HCT116 (cell line): Measurements from ENCODE around the gene APIP. TPM values are rescaled to one million over a fixed set of nuclear protein-coding genes. Genes with fewer than 3 reads are reported as not detected.

ENCODE experiments used
- ATAC-seq: fragments of 200-7000 bp; cut with Tn5 transposase; 2 replicates; pipeline ENCODE4 v1.9.1; 2020; ENCODE audit warnings: mild to moderate bottlenecking, moderate library complexity
- BruUV-seq: library from RNA; stranded (reverse); fragments of 400-500 nt; replicated peaks from 2 replicates; lab custom pipeline; 2021; lab: Mats Ljungman, UMichigan
- CTCF ChIA-PET: fragments of 300-600 bp; sonication (Branson Sonifier 250); formaldehyde crosslinking; loops from one replicate; lab custom pipeline; 2021; ENCODE audit warnings: antibody characterized with exemption; lab: Charles Lee
- POLR2A ChIA-PET: fragments of 300-600, 350-600 bp; sonication (Branson Sonifier 250); formaldehyde crosslinking; loops from one replicate; lab custom pipeline; 2021; ENCODE audit warnings: antibody characterized with exemption; lab: Charles Lee
- RAD21 ChIA-PET, 2 experiments: fragments of 300-600 bp; sonication (Branson Sonifier 250); formaldehyde crosslinking; loops; one replicate each; lab custom pipeline; 2023; ENCODE audit warnings: low total read pairs in 2 of 2; ENCODE audit not compliant: uncharacterized antibody in 2 of 2, unreplicated experiment in 2 of 2, low non-redundant PET in 1 of 2; lab: Charles Lee
- DNase-seq: peaks from one replicate; pipeline ENCODE4 v3.0.0-alpha.2; 2010; ENCODE audit warnings: low read depth, low spot score
- H2AFZ ChIP-seq: fragments of 200-600 bp; shearing (Covaris generic), sonication (generic); 2 replicates; pipeline ENCODE4 v1.6.1; 2017; ENCODE audit warnings: low read depth, mixed run types, mixed read lengths, antibody characterized with exemption, low read length; ENCODE audit not compliant: poor library complexity, severe bottlenecking
- H3K27ac ChIP-seq: 2 replicates; pipeline ENCODE4 v1.5.1; 2012; ENCODE audit warnings: low read depth, low read length
- H3K27me3 ChIP-seq: fragments of 200-600 bp; sonication (generic); 2 replicates; pipeline ENCODE4 v1.6.1; 2016; ENCODE audit warnings: mixed run types, low read length, mixed read lengths; ENCODE audit not compliant: insufficient read depth
- H3K36me3 ChIP-seq, 2 experiments: fragments of 200-500 bp in 1 of 2; fragments of 200-600 bp in 1 of 2; sonication (Bioruptor generic) in 1 of 2; sonication (generic) in 1 of 2; 2 replicates each; pipeline versions ENCODE4 v1.5.1 to v1.6.1; 2014 to 2016; ENCODE audit warnings: low read length in 2 of 2, inconsistent platforms in 1 of 2, mixed read lengths in 1 of 2, mixed run types in 1 of 2; ENCODE audit not compliant: insufficient read depth in 2 of 2, control insufficient read depth in 1 of 2
- H3K4me1 ChIP-seq, 2 experiments: fragments of 200-600 bp in 1 of 2; sonication (generic) in 1 of 2; 2 replicates each; pipeline versions ENCODE4 v1.5.1 to v1.6.1; 2012 to 2017; ENCODE audit warnings: low read length in 2 of 2, inconsistent platforms in 1 of 2, mild to moderate bottlenecking in 1 of 2, mixed read lengths in 1 of 2, mixed run types in 1 of 2, moderate library complexity in 1 of 2; ENCODE audit not compliant: insufficient read depth in 2 of 2, control insufficient read depth in 1 of 2
- H3K4me2 ChIP-seq: fragments of 200-600 bp; sonication (generic); 2 replicates; pipeline ENCODE4 v1.6.1; 2017; ENCODE audit warnings: mixed run types, low read length, mixed read lengths
- H3K4me3 ChIP-seq, 2 experiments: fragments of 200-600 bp in 1 of 2; sonication (generic) in 1 of 2; replicated peaks in 1 of 2; 2 replicates each; pipeline ENCODE4 v1.5.1; 2011 to 2016; ENCODE audit warnings: low read length in 2 of 2, control low read depth in 1 of 2, low read depth in 1 of 2, mild to moderate bottlenecking in 1 of 2, mixed read lengths in 1 of 2, mixed run types in 1 of 2
- H3K79me2 ChIP-seq: fragments of 200-600 bp; sonication (generic); 2 replicates; pipeline ENCODE4 v1.6.1; 2017; ENCODE audit warnings: mild to moderate bottlenecking, mixed run types, low read length, moderate library complexity, mixed read lengths; ENCODE audit not compliant: insufficient read depth
- H3K9ac ChIP-seq: fragments of 200-600 bp; sonication (generic); 2 replicates; pipeline ENCODE4 v1.6.1; 2016; ENCODE audit warnings: low read length, mixed read lengths
- H3K9me2 ChIP-seq: fragments of 200-600 bp; sonication (generic), shearing (Covaris generic); 2 replicates; pipeline ENCODE4 v1.6.1; 2017; ENCODE audit warnings: mixed run types, mild to moderate bottlenecking, moderate library complexity; ENCODE audit not compliant: insufficient read depth
- H3K9me3 ChIP-seq, 2 experiments: fragments of 200-500 bp in 1 of 2; fragments of 200-600 bp in 1 of 2; sonication (Bioruptor generic) in 1 of 2; sonication (generic) in 1 of 2; 2 replicates each; pipeline ENCODE4 v1.6.1; 2014 to 2017; ENCODE audit warnings: low read length in 2 of 2, mixed read lengths in 2 of 2, inconsistent platforms in 1 of 2, low read depth in 1 of 2, mild to moderate bottlenecking in 1 of 2, mixed run types in 1 of 2, moderate library complexity in 1 of 2; ENCODE audit not compliant: control insufficient read depth in 1 of 2, insufficient read depth in 1 of 2
- H4K20me1 ChIP-seq: fragments of 200-600 bp; sonication (generic), shearing (Covaris generic); 2 replicates; pipeline ENCODE4 v1.6.1; 2017; ENCODE audit warnings: mixed run types, mild to moderate bottlenecking, moderate library complexity; ENCODE audit not compliant: insufficient read depth
- CBX3 ChIP-seq: IDR thresholded peaks from 2 replicates; pipeline ENCODE4 v1.6.1; 2012; ENCODE audit warnings: low read depth
- CEBPB ChIP-seq: IDR thresholded peaks from 2 replicates; pipeline ENCODE4 v1.6.1; 2012; ENCODE audit warnings: low read depth
- EGR1 ChIP-seq: IDR thresholded peaks from 2 replicates; pipeline ENCODE4 v1.6.1; 2012; ENCODE audit warnings: low read depth
- ELF1 ChIP-seq: IDR thresholded peaks from 2 replicates; pipeline ENCODE4 v1.6.1; 2012; ENCODE audit warnings: low read depth, borderline replicate concordance
- EZH2 ChIP-seq: fragments of 200-600 bp; sonication (generic); IDR thresholded peaks from 2 replicates; pipeline ENCODE4 v1.6.1; 2017; ENCODE audit warnings: antibody characterized with exemption, mixed run types
- POLR2A ChIP-seq: IDR thresholded peaks from 2 replicates; pipeline ENCODE4 v1.7.0; 2011; ENCODE audit warnings: borderline replicate concordance; ENCODE audit not compliant: insufficient read depth, insufficient read length; ENCODE audit errors: extremely low read depth
- POLR2AphosphoS5 ChIP-seq: IDR thresholded peaks from 2 replicates; pipeline ENCODE4 v1.6.1; 2011; ENCODE audit warnings: mild to moderate bottlenecking, low read depth, low read length, moderate library complexity
- RAD21 ChIP-seq: IDR thresholded peaks from 2 replicates; pipeline ENCODE4 v1.6.1; 2012; ENCODE audit warnings: low read depth, mild to moderate bottlenecking
- SIN3A ChIP-seq: IDR thresholded peaks from 2 replicates; pipeline ENCODE4 v1.6.1; 2012; ENCODE audit warnings: low read depth
- SRF ChIP-seq: IDR thresholded peaks from 2 replicates; pipeline ENCODE4 v1.6.1; 2012; ENCODE audit warnings: low read depth
- YY1 ChIP-seq: IDR thresholded peaks from 2 replicates; pipeline ENCODE4 v1.6.1; 2011; ENCODE audit warnings: low read length, low read depth, moderate library complexity, mild to moderate bottlenecking; ENCODE audit not compliant: insufficient replicate concordance; ENCODE audit errors: extremely low read depth
- ZFX ChIP-seq: fragments of 450-650 bp; IDR thresholded peaks from 2 replicates; pipeline ENCODE4 v1.6.1; 2017
- intact Hi-C: fragments of 100-400 bp; cut with micrococcal nuclease; formaldehyde crosslinking; loops from 2 replicates; pipeline ENCODE4 v1.10.0; 2022
- total RNA-seq: library from RNA; stranded (reverse); gene quantifications from one replicate; pipeline ENCODE4 v1.2.1, GENCODE V29; 2021; ENCODE audit not compliant: unreplicated experiment
- TF ChIP-seq, protein P1 (sequence below): IDR thresholded peaks from 2 replicates; pipeline ENCODE4 v1.6.1; 2011; ENCODE audit warnings: mild to moderate bottlenecking, low read length, moderate library complexity; ENCODE audit not compliant: insufficient replicate concordance; ENCODE audit errors: extremely low read depth
- TF ChIP-seq, protein P2 (sequence below): IDR thresholded peaks from 2 replicates; pipeline ENCODE4 v1.6.1; 2012; ENCODE audit warnings: low read depth
- TF ChIP-seq, protein P3 (sequence below), 3 experiments: fragments of 200-600 bp in 1 of 3; sonication (generic) in 1 of 3; IDR thresholded peaks in 2 of 3; conservative IDR thresholded peaks in 1 of 3; 2 replicates each; pipeline ENCODE4 v1.5.1; 2012 to 2017; ENCODE audit warnings: low read depth in 2 of 3, low read length in 2 of 3, antibody characterized with exemption in 1 of 3, borderline replicate concordance in 1 of 3, control low read depth in 1 of 3, mild to moderate bottlenecking in 1 of 3, mixed read lengths in 1 of 3, mixed run types in 1 of 3, moderate library complexity in 1 of 3; ENCODE audit not compliant: insufficient read depth in 1 of 3

The APIP gene
- total RNA-seq, 1 experiment from 2014 or later, result 41.2 TPM

DNA sequence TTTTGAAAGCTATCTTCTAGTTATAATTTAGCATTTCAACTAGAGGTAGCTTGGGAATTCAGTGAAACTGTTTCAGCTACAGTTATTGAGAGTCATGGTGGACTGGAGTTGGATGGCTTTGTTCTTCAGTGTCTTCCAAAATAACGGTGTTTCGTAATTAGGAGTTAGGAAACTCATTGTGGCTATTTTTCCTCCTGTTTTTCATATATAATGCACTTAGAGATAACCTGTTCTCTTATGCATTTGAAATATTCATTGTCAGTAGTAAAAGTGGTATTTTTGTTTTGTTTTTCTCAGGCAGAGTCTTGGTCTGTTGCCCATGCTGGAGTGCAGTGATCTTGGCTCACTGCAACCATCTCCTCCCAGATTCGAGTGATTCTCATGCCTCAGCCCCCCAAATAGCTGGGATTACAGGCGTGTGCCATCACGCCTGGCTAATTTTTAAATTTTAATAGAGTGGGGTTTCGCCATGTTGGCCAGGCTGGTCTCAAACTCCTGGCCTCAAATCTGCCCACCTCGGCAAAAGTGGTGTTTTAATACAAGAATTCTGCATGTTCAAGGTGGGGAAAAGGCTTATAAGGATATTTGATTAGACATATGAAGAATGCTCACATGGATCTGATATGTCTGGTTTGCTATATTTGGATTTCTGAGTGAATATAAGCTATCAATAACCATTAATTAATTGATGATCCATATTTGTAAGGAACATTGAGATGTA is 12.9 kb upstream of the APIP start:
- no peak overlapping the region for H3K4me2 ChIP-seq
- no peak for DNase-seq
- H4K20me1 ChIP-seq, result no peaks in the 10 kb centered on the region
- no peak overlapping the region for H3K4me3 ChIP-seq
- no peak for ATAC-seq
- no peaks in the 10 kb centered on the region for H3K36me3 ChIP-seq
- no TSS peak for BruUV-seq
- no peak overlapping the region for H2AFZ ChIP-seq
- no peak overlapping the region for H3K27ac ChIP-seq
- no peak overlapping the region for H3K9ac ChIP-seq
- H3K9me2 ChIP-seq, result no peaks in the 10 kb centered on the region
- TF ChIP-seq, protein P1, sequence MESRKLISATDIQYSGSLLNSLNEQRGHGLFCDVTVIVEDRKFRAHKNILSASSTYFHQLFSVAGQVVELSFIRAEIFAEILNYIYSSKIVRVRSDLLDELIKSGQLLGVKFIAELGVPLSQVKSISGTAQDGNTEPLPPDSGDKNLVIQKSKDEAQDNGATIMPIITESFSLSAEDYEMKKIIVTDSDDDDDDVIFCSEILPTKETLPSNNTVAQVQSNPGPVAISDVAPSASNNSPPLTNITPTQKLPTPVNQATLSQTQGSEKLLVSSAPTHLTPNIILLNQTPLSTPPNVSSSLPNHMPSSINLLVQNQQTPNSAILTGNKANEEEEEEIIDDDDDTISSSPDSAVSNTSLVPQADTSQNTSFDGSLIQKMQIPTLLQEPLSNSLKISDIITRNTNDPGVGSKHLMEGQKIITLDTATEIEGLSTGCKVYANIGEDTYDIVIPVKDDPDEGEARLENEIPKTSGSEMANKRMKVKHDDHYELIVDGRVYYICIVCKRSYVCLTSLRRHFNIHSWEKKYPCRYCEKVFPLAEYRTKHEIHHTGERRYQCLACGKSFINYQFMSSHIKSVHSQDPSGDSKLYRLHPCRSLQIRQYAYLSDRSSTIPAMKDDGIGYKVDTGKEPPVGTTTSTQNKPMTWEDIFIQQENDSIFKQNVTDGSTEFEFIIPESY, result no peak
- TF ChIP-seq POLR2AphosphoS5, result no peak
- no peak for TF ChIP-seq ELF1
- TF ChIP-seq YY1, result no peak
- TF ChIP-seq CBX3, result no peak
- TF ChIP-seq, protein P2, sequence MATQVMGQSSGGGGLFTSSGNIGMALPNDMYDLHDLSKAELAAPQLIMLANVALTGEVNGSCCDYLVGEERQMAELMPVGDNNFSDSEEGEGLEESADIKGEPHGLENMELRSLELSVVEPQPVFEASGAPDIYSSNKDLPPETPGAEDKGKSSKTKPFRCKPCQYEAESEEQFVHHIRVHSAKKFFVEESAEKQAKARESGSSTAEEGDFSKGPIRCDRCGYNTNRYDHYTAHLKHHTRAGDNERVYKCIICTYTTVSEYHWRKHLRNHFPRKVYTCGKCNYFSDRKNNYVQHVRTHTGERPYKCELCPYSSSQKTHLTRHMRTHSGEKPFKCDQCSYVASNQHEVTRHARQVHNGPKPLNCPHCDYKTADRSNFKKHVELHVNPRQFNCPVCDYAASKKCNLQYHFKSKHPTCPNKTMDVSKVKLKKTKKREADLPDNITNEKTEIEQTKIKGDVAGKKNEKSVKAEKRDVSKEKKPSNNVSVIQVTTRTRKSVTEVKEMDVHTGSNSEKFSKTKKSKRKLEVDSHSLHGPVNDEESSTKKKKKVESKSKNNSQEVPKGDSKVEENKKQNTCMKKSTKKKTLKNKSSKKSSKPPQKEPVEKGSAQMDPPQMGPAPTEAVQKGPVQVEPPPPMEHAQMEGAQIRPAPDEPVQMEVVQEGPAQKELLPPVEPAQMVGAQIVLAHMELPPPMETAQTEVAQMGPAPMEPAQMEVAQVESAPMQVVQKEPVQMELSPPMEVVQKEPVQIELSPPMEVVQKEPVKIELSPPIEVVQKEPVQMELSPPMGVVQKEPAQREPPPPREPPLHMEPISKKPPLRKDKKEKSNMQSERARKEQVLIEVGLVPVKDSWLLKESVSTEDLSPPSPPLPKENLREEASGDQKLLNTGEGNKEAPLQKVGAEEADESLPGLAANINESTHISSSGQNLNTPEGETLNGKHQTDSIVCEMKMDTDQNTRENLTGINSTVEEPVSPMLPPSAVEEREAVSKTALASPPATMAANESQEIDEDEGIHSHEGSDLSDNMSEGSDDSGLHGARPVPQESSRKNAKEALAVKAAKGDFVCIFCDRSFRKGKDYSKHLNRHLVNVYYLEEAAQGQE, result no peak
- no peak for TF ChIP-seq CEBPB
- no peak for TF ChIP-seq SIN3A
- no peak for TF ChIP-seq ZFX
- no peak for TF ChIP-seq EGR1
- no peak for TF ChIP-seq POLR2A
- TF ChIP-seq EZH2, result no peak
- TF ChIP-seq SRF, result no peak
- TF ChIP-seq RAD21, result no peak
- TF ChIP-seq, protein P3, sequence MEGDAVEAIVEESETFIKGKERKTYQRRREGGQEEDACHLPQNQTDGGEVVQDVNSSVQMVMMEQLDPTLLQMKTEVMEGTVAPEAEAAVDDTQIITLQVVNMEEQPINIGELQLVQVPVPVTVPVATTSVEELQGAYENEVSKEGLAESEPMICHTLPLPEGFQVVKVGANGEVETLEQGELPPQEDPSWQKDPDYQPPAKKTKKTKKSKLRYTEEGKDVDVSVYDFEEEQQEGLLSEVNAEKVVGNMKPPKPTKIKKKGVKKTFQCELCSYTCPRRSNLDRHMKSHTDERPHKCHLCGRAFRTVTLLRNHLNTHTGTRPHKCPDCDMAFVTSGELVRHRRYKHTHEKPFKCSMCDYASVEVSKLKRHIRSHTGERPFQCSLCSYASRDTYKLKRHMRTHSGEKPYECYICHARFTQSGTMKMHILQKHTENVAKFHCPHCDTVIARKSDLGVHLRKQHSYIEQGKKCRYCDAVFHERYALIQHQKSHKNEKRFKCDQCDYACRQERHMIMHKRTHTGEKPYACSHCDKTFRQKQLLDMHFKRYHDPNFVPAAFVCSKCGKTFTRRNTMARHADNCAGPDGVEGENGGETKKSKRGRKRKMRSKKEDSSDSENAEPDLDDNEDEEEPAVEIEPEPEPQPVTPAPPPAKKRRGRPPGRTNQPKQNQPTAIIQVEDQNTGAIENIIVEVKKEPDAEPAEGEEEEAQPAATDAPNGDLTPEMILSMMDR (IDR thresholded peaks at IDR 0.05 in 2 of 3, conservative IDR thresholded peaks at IDR 0.05 in 1 of 3; ENCODE audit: borderline replicate concordance in 1 of 3, insufficient read depth in 1 of 3, low read depth in 2 of 3, low read length in 2 of 3), result no peak
- no peaks in the 10 kb centered on the region for H3K27me3 ChIP-seq
- no peaks in the 10 kb centered on the region for H3K9me3 ChIP-seq
- RAD21 ChIA-PET, result no interaction called here
- POLR2A ChIA-PET, result no interaction called here
- CTCF ChIA-PET, result no interaction called here
- H3K79me2 ChIP-seq, result peaks cover 56% of the 10 kb centered on the region
- intact Hi-C loops, result loop anchor here (5.0 to 10.0 kb wide), 3 partner anchors 236 to 1338 kb away; no protein-coding TSS in a partner anchor
- H3K4me1 ChIP-seq, result 0 out of 4 replicates have a peak, but pooled peaks cover 0 to 6% of the 10 kb centered on the region in 2 experiments
